NCI-H1048 (cell line): ENCODE measurements around the gene LFNG.

ENCODE experiments used
- DNase-seq: peaks from one replicate; lab custom pipeline; 2025; lab: John Stamatoyannopoulos, UW

Gene LFNG

GRCh38 chr7:2503056-2503941, 16.3 kb upstream of the LFNG start:
- no peak for DNase-seq

- no peak for DNase-seq
Measured at GRCh38 chr7:2504128-2504888, 15.3 kb upstream of the LFNG start.

- no peak for DNase-seq
Measured at GRCh38 chr7:2504889-2505375, 14.6 kb upstream of the LFNG start.

GRCh38 chr7:2505401-2505800, 14.2 kb upstream of the LFNG start:
- DNase-seq = no peak

GRCh38 chr7:2507208-2507916, 12.2 kb upstream of the LFNG start:
- no peak for DNase-seq

- DNase-seq = no peak
Measured at GRCh38 chr7:2507917-2508306, 11.7 kb upstream of the LFNG start.

GRCh38 chr7:2508327-2509215, 11.0 kb upstream of the LFNG start:
- no peak for DNase-seq

GRCh38 chr7:2509298-2509906, 10.2 kb upstream of the LFNG start:
- no peak for DNase-seq

GRCh38 chr7:2510130-2510776, 9.3 kb upstream of the LFNG start:
- DNase-seq = no peak

- DNase-seq = no peak
Measured at GRCh38 chr7:2510909-2511768, 8.4 kb upstream of the LFNG start.

- no peak for DNase-seq
Measured at GRCh38 chr7:2511769-2512168, 7.8 kb upstream of the LFNG start.

GRCh38 chr7:2512179-2512661, 7.4 kb upstream of the LFNG start:
- DNase-seq = no peak

- DNase-seq = no peak
Measured at GRCh38 chr7:2512713-2513112, 6.9 kb upstream of the LFNG start.

GRCh38 chr7:2513702-2514101, 5.9 kb upstream of the LFNG start:
- DNase-seq = no peak

GRCh38 chr7:2514473-2515423, 4.8 kb upstream of the LFNG start:
- DNase-seq = no peak

GRCh38 chr7:2515424-2516193, 4.0 kb upstream of the LFNG start:
- DNase-seq = no peak

GRCh38 chr7:2516194-2516555, 3.4 kb upstream of the LFNG start:
- DNase-seq = no peak

GRCh38 chr7:2517026-2517425, 2.5 kb upstream of the LFNG start:
- no peak for DNase-seq
